HUDEP-2 (cell line): ENCODE measurements around the gene SOAT1.

Source experiments
- DNase-seq, 76 experiments: peaks; one replicate each; lab custom pipeline; 2025; ENCODE audit not compliant: unreplicated experiment in 76 of 76; lab: John Stamatoyannopoulos, UW

The SOAT1 gene

DNA sequence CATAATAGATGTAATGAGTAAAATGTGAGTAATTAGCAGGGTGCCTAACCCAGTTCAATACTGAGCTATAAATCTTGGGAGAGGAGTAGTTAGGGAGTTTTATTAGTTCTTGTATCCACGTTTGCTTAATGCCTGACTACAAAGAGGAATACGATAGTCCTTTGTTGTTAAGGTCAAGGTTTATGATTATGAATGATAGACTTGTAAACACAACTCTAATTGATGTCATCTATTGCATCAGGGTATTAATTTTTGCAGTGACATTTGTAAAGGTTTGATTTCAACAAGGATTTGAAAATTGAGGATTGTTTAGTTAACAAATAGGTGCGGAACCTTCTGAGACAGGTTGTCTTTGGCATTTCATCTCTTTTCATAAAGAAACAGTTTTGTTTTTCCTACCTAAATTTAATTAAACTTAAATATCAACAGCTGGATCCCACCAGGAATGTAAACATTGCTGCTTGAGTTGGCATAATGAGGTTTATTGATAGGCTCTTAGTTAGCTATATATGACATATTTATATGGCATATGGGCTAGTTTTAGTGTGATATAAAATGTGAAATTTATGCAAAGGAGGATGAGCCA lies 9.7 kb downstream of the SOAT1 start:
- DNase-seq, result no peak

DNA sequence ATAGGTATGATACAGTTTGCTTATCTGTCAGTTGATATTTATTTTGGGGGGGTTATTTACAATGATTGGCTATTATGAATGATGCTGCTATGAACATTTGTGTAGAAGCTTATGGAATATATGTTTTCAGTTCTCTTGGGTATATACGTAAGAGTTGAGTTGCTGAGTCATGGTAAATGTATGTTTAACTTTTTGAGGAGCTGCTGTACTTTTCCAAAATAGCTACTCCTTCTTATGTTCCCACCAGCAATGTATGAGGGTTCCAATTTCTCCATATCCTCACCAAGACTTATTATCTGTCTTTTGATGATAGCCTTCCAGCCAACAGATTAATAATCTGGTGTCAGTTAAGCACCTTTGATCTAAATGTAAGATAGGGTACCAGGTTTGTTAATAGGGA lies 11.9 kb downstream of the SOAT1 start:
- no peak for DNase-seq

DNA sequence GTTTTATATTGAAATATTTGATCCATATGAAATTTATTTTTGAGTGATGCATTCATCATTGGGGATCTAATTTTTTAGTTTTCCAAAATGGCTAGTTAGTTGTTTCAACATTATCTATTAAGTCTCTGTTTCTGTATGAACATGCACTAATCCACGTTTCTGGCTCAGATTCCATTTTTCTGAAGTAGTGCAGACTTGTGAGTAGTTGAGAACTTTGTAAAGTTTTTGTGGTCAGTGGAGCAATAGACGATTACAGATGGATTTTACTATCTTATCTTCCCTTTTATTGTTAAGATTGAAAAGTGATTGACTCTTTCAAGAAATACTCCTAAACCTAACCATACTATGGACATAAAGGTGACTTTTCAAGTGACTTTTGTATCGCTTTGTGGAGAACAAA lies 16.7 kb downstream of the SOAT1 start:
- no peak for DNase-seq

DNA sequence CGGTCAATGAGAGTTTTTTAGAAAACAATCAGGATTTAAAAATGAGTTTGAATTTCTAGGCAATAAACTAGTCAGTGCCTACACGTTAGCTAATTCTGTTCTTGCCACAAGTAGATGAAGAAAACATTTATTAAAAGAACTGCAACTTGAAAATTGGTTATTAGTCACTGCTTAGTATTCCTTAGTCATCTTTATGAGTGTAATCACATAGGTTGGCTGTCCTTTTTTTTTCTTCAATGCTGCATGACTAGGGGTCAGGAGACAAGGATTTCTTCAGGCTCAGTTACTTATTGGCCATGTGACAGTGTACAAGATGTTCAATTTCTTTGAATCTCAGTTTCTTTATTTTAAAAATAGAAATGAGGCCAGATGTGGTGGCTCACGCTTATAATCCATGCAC lies 17.1 kb downstream of the SOAT1 start:
- DNase-seq, result no peak

DNA sequence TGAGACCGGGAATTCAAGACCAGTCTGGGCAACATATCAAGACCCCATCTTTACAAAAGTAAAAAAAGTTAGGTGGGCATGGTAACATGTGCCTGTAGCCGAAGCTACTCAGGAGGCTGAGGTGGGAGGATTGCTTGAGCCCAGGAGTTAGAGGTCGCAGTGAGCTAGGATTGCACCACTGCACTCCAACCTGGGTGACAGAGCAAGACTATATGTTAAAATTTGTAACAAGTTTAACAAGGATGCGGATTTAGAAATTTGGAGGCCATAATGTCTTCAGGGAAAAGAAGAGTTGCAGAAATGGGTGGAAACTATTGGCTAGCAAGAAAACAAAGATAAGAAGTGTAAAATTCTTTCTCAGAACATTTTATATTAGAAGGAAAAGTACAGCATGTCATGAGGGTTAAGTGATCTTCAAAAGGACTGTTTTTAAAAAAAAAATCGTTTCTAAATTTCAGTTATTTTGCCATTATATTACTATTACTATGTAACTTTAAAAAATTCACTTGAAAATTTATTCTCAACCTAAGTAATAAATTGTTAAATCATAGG lies 17.6 kb downstream of the SOAT1 start:
- no peak for DNase-seq

DNA sequence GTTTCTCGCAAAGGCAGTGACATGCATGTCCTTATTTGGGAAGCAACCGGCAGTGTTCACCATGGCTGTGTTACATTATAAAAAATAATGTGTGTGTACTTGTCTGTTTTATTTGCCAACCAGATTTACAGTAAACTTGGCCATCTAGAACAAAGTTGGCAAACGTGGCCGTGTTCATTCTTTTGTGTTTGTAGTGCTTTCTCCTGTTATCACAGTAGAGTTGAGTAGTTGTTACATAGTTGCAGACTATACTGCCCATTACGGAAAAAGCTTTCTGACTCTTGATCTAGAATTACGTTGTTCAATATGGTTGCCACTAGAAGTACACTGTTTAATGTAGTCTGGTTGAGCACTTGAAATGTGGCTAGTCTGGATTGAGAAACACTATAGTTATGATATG lies 19.4 kb downstream of the SOAT1 start:
- DNase-seq, result no peak

DNA sequence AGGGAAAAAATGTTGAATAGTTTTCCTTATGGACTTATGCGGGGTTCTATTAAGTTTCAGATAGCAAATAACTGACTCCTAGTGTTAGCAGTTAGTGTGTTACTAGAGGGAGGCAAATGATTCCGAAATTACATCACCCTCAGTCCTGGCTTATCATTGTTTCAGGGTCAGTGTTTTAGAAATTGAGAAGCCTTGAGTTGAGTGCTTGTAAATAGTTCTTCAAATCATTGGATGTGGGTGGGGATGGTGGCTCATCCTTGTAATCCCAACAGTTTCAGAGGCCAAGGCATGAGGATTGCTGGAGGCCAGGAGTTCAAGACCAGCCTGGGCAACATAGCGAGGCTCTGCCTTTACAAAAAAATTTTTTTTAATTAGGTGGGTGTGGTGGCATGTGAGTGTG lies 21.3 kb downstream of the SOAT1 start:
- DNase-seq, result no peak

DNA sequence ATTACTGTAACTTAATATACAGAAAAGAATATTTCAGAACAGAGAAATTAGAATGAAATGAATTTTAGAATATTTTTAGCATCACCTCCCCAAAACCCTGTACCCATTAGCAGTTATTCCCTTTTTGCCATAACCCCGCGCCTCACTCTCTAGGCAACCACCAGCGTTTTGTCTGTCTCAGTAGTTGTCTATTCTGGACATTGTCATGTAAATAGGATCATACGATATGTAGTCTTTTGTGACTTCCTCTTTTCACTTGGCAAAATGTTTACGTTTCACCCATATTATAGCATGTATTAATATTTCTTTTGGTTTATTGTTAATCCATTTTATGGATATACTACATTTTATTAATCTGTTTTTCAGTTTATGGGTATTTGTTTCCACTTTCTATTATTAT lies 24.9 kb downstream of the SOAT1 start:
- DNase-seq, result no peak

DNA sequence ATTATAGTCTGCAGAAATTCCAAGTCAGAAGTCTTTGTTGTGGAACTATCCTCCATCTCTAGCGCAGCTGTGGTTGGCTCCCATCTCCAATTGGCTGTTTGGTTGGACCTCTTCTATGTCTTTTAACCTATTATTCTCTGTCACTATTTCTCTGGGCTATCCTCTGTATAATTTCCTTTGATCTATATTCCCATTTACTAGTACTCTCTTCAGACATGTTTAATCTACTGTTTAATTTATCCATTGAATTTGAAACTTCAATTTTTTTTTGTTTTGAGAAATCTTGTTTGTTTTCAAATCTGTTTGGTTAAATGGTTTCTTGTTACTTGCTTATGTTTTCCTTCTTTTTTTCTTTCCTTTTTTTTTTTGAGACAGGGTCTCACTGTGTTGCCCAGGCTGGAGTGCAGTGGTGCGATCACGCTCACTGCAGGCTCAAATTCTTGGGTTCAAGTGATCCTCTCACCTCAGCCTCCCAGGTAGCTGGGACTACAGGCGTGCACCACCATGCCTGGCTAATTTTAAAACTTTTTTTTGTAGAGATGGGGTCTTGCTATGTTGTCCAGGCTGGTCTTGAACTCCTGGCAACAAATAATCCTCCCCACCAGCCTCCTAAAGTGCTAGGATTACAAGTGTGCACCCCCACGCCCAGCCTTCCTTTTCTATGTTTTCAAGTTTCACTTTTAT lies 28.1 kb downstream of the SOAT1 start:
- no peak for DNase-seq

DNA sequence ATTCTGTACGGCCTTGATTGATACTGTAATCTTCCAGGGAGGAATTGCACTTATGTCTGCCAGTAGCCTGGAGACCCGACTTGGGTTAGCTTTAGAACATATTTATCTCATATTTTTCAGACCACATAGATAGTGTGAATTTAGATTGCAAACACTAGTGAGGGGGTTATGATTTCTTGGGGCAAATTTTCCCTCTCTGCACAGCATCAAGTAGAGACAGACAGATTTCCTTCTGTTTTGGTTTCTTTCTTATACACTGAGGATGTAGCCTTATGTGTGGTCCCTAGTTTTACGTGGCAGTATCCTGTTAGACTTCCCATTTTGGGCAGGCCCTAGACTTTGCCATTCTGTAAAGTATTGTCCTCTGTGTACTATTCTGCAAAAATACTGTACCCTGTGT lies 29.0 kb downstream of the SOAT1 start:
- DNase-seq, result no peak

DNA sequence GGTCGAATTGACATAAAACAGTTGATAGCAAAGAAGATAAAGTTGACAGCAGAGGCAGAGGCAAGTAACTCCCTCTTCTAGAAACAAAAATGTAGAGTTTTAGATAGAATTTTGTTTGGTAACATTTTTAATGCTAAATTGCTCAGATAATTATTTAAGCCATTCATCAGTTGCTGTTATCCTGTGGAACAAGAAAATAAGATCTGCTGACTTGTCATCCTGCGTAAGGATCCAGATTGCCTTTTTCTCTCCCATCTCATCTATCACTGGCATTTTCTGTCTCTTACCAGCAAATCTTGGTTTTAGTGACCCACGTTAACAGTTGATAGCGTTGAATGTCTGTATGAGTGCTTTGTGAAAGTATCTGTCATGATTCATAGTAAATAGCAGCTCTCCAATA lies 29.8 kb downstream of the SOAT1 start:
- no peak for DNase-seq

DNA sequence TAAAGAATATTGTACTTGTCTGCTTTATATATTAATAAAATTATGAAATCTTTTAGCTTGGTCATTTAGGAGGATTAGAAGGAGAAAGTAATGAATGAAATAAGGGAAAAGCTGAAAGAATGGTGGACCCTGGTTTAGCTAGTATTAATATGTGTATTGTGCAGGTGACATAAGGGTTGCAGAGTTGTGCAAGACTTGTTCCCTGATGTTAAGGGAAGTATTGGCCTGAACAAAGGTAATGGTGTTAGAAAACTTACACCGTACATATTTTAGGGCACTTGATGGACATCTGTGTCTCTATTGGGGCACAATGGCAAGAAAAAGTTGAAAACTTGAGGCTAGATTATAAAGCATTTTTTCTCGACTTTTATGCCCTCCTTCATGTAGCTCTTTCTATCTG lies 32.2 kb downstream of the SOAT1 start:
- no peak for DNase-seq

DNA sequence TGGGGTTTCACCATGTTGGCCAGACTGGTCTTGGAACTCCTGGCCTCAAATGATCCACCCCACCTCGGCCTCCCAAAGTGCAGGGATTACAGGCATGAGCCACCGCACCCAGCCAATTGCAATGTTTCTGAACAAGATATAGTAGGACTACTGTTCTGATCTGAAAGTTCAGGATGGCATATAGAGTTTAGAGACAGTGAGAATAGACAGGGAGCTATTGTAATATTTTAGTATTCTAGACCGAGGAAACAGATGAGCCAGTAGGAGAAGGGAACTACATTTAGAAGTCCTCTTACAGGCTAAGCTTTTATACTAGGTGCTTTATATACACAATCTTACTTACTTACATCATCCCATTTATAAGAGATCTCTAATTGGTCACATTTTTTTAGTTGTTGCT lies 33.1 kb downstream of the SOAT1 start:
- no peak for DNase-seq

DNA sequence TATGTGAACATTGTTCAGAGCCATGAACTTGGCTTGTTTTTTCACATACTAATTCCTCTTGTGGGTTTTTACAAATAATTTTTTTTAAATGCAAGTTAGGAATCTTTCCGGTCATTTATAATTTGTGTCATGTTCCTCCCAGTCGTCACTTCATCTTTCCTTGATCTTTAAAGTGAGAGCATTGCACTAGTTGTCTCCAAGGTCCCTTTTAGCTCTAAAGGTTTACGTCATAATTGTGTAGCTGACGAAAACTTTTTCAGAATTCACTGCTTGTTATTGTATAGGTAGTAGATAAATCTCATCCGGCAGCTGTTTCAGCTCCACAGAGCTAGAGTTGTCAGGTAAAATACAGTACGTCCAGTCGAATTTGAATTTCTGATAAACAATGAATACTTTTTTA lies 33.6 kb downstream of the SOAT1 start:
- no peak for DNase-seq

DNA sequence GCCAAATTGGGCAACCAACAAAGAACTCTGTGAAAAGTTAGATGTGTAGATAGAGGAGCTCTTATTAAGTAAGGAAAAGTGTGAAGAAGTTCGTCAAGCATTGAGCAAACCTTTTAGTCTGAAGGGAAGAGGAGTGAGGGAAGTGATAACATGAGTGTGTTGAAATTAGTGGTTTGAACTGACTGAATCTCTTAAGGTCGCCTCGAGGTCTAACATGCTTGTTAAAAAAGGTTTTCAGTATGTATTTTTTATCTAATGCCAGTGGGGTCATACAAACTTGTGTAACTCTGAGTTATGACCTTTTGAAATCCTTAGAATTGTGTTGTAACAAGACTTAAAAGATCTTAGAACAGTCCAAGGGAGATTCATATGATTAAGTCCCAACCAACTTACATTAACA lies 34.1 kb downstream of the SOAT1 start:
- DNase-seq, result no peak

DNA sequence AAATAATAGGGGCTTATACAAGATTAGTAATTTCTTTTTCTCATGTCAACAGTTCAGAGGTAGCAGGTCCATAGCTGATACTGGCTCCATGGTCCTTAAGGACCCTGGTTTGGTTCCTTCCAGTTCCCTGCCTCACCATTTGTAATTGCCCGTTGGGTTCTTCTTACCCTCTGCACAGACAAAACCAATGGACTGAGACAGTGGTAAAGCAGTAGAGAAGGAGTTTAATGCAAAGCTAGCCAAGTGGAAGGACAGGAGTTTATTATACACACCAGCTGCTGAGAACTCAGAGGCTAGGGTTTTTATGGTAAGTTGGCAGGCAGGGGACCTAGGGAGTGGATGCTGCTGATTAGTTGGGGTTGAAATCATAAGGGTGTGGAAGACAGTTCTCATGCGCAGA lies 36.3 kb downstream of the SOAT1 start:
- DNase-seq, result no peak

DNA sequence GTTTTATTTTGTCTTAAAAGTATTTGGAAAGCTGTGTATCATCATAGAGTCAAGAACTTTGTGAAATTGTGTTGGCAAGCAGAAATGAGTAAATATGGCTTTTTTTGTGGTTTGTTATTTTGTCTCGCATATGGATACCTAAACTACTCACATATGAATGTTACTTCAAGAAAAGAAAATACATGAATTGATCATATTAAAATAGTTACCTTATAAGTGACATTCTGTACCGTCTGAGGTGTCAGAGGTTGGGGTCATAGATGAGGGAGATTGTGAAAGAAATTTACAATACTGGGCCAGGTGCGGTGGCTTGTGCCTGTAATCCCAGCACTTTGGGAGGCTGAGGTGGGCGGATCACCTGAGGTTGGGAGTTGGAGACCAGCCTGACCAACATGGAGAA lies 40.8 kb downstream of the SOAT1 start:
- no peak for DNase-seq

DNA sequence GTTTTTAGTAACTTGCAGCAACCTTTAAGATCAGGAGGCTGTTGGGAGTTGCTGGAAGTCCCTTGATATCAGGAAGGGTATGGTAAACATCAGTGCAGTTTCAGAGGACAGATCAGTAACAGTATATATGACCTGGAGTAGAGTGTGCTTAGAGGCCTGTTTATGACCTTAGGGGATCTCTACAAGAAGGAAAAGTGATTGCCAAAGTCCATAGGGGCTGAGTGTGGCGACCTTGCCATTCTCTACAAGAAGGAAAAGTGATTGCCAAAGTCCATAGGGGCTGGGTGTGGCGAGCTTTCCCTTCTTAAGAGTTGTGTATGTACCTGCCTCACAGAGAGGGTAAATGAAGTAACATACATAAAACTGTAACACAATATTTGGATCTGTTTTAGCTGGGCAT lies 43.7 kb downstream of the SOAT1 start:
- DNase-seq, result no peak

DNA sequence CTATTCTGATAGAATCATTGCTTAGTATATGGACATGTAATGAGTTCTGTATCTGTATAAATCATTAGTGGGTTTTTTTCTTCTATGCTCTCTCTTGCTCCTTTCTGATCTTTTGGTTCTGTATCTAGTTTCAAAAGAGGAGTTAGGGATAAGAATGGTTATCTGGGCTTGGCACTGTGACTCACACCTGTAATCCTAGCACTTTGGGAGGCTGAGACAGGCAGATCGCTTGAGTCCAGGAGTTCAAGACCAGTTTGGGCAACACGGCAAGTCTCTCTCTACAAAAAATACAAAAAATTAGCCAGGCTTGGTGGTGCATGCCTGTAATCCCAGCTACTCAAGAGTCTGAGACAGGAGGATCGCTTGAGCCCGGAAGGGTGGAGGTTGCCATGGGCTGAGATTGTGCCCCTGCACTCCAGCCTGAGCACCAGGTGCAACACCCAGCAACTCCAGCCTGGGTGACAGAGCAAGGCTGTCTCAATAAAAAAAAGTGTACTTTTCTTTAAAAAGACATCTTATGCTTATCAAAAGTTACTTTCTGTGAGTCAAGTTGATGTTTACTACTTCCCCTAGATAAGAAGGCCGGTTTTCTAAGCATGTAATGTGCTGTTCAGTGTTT lies 44.5 kb downstream of the SOAT1 start:
- no peak for DNase-seq

DNA sequence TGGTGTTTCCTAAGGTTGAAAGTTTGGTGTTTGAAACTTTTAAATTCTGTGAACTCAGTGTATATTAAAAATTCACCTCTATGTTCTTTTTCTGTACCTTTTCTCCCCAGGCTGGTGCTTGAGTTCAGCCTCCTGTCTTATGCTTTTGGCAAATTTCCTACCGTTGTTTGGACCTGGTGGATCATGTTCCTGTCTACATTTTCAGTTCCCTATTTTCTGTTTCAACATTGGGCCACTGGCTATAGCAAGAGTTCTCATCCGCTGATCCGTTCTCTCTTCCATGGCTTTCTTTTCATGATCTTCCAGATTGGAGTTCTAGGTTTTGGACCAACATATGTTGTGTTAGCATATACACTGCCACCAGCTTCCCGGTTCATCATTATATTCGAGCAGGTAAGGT lies 47.3 kb downstream of the SOAT1 start:
- no peak for DNase-seq

DNA sequence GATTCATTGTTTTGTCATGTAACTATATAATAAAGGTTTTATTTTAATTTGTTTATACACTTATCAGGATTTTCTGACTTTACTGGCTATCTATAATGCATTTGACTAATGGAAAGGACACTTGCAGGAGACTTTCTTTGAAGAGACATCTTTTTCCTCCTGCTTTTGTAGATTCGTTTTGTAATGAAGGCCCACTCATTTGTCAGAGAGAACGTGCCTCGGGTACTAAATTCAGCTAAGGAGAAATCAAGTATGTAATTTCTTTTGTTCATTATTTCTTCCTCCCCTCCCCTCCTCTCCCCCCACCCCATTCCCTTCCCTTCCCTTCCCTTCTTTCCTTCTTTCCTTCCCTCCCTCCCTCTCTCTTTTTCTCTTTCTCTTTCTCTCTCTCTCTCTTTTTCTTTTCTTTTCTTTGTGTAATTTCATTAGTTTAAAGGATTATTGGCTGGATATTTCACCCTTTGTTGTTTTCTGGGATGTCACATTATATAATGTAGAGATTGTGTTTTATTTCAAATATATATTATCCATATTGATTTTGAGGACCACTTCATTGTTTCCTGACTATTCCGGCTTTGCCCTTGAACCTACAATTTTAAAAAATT lies 48.4 kb downstream of the SOAT1 start:
- DNase-seq, result no peak
